Upper lobe of left lung (tissue), 4 donors: ENCODE data around the gene CIITA.

ENCODE experiments used
- EP300 ChIP-seq, 4 donors: sonication (generic); formaldehyde crosslinking; IDR thresholded peaks; one replicate each; pipeline ENCODE4 v1.5.1; 2017; ENCODE audit warnings: antibody characterized with exemption in 4 of 4, control low read depth in 2 of 4
- POLR2A ChIP-seq, 4 donors: fragments of 450-650 bp; IDR thresholded peaks; one replicate each; pipeline ENCODE4 v1.5.1; 2016 to 2017; ENCODE audit warnings: antibody characterized with exemption in 4 of 4, mild to moderate bottlenecking in 2 of 4
- TF ChIP-seq, protein P1 (sequence below), 6 experiments: fragments of 450-650 bp in 4 of 6; fragments of 200-600 bp in 2 of 6; sonication (generic) in 2 of 6; IDR thresholded peaks; one replicate each; pipeline ENCODE4 v1.5.1; 2016 to 2019; ENCODE audit warnings: antibody characterized with exemption in 6 of 6

DNA sequence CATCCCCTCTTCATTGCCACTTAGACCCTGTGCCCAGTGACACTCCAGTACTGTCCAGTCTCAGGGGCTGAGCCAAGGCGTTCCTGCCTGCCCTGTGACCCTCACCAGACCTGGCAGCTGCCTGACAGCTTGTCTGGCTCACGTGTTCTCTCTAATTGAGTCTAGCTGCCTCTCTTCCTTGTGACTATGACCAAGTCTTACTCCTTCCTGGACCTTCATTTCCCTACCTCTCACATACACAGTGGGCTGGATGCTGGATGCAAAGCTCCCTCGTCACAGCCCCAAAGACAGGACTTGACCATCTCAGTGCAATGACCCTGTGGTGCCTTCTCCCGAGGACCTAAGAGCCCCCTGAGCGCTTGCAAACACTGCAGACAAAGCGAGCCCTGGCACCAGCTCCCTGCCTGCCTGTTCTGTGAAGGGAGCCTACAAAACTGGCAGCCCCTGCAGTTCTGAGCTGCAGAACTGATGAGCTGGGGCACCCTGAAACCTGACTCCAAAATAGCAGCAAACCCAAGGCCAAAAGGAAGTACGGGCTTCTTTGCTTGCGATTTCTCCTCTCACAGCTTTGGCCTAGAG lies 63.6 kb downstream of the CIITA start:
- peak in 2 of 4 donors; percentile 22 to 49 for TF ChIP-seq POLR2A (IDR thresholded peaks at IDR 0.05)
- TF ChIP-seq, protein P1, sequence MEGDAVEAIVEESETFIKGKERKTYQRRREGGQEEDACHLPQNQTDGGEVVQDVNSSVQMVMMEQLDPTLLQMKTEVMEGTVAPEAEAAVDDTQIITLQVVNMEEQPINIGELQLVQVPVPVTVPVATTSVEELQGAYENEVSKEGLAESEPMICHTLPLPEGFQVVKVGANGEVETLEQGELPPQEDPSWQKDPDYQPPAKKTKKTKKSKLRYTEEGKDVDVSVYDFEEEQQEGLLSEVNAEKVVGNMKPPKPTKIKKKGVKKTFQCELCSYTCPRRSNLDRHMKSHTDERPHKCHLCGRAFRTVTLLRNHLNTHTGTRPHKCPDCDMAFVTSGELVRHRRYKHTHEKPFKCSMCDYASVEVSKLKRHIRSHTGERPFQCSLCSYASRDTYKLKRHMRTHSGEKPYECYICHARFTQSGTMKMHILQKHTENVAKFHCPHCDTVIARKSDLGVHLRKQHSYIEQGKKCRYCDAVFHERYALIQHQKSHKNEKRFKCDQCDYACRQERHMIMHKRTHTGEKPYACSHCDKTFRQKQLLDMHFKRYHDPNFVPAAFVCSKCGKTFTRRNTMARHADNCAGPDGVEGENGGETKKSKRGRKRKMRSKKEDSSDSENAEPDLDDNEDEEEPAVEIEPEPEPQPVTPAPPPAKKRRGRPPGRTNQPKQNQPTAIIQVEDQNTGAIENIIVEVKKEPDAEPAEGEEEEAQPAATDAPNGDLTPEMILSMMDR (IDR thresholded peaks at IDR 0.05) = no peak
- no peak for TF ChIP-seq EP300 (IDR thresholded peaks at IDR 0.05)
